Measurements from ENCODE around the gene STXBP4. TPM values are rescaled to one million over a fixed set of nuclear protein-coding genes. Genes with fewer than 3 reads are reported as not detected.
"Not testable (repeated sequence)": the region's sequence is repeated elsewhere in the genome, so short reads cannot be mapped to it uniquely, and the experiment has no call there.

Gene STXBP4
- total RNA-seq, 1 donor from 2014 or later, result 31.8 TPM

- H3K4me3 Mint-ChIP-seq, result no peak overlapping the region
- peaks cover 7% of the 10 kb centered on the region for H3K27me3 Mint-ChIP-seq (ENCODE audit: low read depth)
- H3K27ac Mint-ChIP-seq, result no peak overlapping the region
- no peaks in the 10 kb centered on the region for H3K9me3 Mint-ChIP-seq
- H3K4me1 Mint-ChIP-seq, result peaks cover 28% of the 10 kb centered on the region
- TF ChIP-seq CTCF (IDR thresholded peaks at IDR 0.05; ENCODE audit: unreplicated experiment), result no peak
- peaks cover 7% of the 10 kb centered on the region for H3K36me3 Mint-ChIP-seq
- DNase-seq (ENCODE audit: low spot score in 2 of 2, unreplicated experiment in 2 of 2), result no peak
Observed at GRCh38 chr17:55069983-55070529, 101.5 kb downstream of the STXBP4 start.

- Mint-ChIP-seq H3K27ac (no peak overlapping the region), H3K36me3 (peaks cover 16% of the 10 kb centered on the region), H3K4me3 (no peak overlapping the region), H3K27me3 (ENCODE audit: low read depth) (peaks cover 7% of the 10 kb centered on the region), H3K9me3 (no peaks in the 10 kb centered on the region), H3K4me1 (peaks cover 19% of the 10 kb centered on the region)
- no peak for TF ChIP-seq CTCF (IDR thresholded peaks at IDR 0.05; ENCODE audit: unreplicated experiment)
- no peak for DNase-seq (ENCODE audit: low spot score in 2 of 2, unreplicated experiment in 2 of 2)
Observed at GRCh38 chr17:55072898-55073297, 104.3 kb downstream of the STXBP4 start.

GRCh38 chr17:55073467-55073866, 104.9 kb downstream of the STXBP4 start:
- H3K27me3 Mint-ChIP-seq (ENCODE audit: low read depth); H3K27ac Mint-ChIP-seq; DNase-seq (ENCODE audit: low spot score in 2 of 2, unreplicated experiment in 2 of 2); H3K9me3 Mint-ChIP-seq; H3K4me3 Mint-ChIP-seq: not testable (repeated sequence)
- peaks cover 16% of the 10 kb centered on the region for H3K36me3 Mint-ChIP-seq
- peaks cover 14% of the 10 kb centered on the region for H3K4me1 Mint-ChIP-seq

GRCh38 chr17:55081559-55081958, 113.0 kb downstream of the STXBP4 start:
- H3K27me3 Mint-ChIP-seq (ENCODE audit: low read depth), result no peaks in the 10 kb centered on the region
- TF ChIP-seq CTCF (IDR thresholded peaks at IDR 0.05; ENCODE audit: unreplicated experiment), result no peak
- DNase-seq (ENCODE audit: low spot score in 2 of 2, unreplicated experiment in 2 of 2), result no peak
- H3K27ac Mint-ChIP-seq, result no peak overlapping the region
- no peak overlapping the region for H3K4me3 Mint-ChIP-seq
- no peaks in the 10 kb centered on the region for H3K4me1 Mint-ChIP-seq
- peaks cover 12% of the 10 kb centered on the region for H3K9me3 Mint-ChIP-seq
- H3K36me3 Mint-ChIP-seq, result peaks cover 21% of the 10 kb centered on the region

- Mint-ChIP-seq H3K27ac (no peak overlapping the region), H3K9me3 (peaks cover 26% of the 10 kb centered on the region), H3K4me3 (no peak overlapping the region), H3K36me3 (peaks cover 37% of the 10 kb centered on the region), H3K4me1 (peaks cover 8% of the 10 kb centered on the region), H3K27me3 (ENCODE audit: low read depth) (no peaks in the 10 kb centered on the region)
- TF ChIP-seq CTCF (IDR thresholded peaks at IDR 0.05; ENCODE audit: unreplicated experiment), result no peak
- DNase-seq (ENCODE audit: low spot score in 2 of 2, unreplicated experiment in 2 of 2), result no peak
Observed at GRCh38 chr17:55086635-55087058, 118.1 kb downstream of the STXBP4 start.

- H3K9me3 Mint-ChIP-seq, result peaks cover 21% of the 10 kb centered on the region
- H3K36me3 Mint-ChIP-seq, result peaks cover 23% of the 10 kb centered on the region
- H3K4me1 Mint-ChIP-seq, result peaks cover 15% of the 10 kb centered on the region
- no peaks in the 10 kb centered on the region for H3K27me3 Mint-ChIP-seq (ENCODE audit: low read depth)
- no peak for DNase-seq (ENCODE audit: low spot score in 2 of 2, unreplicated experiment in 2 of 2)
- no peak overlapping the region for H3K4me3 Mint-ChIP-seq
- no peak overlapping the region for H3K27ac Mint-ChIP-seq
- TF ChIP-seq CTCF (IDR thresholded peaks at IDR 0.05; ENCODE audit: unreplicated experiment), result no peak
Observed at GRCh38 chr17:55089256-55089655, 120.7 kb downstream of the STXBP4 start.
